22Rv1 (cell line): ENCODE results near the gene ZFX.

Source experiments
- ZFX ChIP-seq: fragments of 450-650 bp; IDR thresholded peaks from 2 replicates; pipeline ENCODE4 v1.6.1; 2017; ENCODE audit warnings: antibody characterized with exemption, borderline replicate concordance
- TF ChIP-seq, protein P1 (sequence below): fragments of 450-650 bp; IDR thresholded peaks from 2 replicates; pipeline ENCODE4 v1.5.1; 2017; ENCODE audit warnings: mild to moderate bottlenecking

DNA sequence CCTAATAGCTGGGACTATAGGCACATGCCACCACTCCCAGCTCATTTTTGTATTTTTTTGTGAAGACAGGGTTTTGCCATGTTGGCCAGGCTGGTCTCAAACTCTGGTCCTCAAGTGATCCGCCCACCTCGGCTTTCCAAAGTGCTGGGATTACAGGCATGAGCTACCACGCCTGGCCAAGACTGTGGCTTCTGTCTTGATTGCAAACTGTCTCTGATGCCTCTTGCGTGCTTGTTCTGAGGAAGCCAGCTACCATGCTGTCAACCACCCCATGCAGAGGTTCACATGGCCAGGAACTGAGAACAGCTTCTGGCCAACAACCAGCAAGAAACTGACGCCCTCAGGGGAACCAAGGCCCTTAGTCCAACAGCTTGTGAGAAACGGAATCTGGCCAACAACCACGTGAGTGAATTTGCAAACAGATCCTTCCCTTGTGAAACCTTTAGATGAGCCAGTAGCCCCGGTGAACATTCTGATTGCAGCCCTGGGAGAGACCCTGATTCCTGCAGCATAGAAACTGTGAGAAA, 93.2 kb downstream of the ZFX start:
- TF ChIP-seq, protein P1, sequence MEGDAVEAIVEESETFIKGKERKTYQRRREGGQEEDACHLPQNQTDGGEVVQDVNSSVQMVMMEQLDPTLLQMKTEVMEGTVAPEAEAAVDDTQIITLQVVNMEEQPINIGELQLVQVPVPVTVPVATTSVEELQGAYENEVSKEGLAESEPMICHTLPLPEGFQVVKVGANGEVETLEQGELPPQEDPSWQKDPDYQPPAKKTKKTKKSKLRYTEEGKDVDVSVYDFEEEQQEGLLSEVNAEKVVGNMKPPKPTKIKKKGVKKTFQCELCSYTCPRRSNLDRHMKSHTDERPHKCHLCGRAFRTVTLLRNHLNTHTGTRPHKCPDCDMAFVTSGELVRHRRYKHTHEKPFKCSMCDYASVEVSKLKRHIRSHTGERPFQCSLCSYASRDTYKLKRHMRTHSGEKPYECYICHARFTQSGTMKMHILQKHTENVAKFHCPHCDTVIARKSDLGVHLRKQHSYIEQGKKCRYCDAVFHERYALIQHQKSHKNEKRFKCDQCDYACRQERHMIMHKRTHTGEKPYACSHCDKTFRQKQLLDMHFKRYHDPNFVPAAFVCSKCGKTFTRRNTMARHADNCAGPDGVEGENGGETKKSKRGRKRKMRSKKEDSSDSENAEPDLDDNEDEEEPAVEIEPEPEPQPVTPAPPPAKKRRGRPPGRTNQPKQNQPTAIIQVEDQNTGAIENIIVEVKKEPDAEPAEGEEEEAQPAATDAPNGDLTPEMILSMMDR: no peak
- TF ChIP-seq ZFX: no peak
